Endothelial cell of umbilical vein (primary cell): Measurements from ENCODE around the gene TMPRSS9. TPM values are rescaled to one million over a fixed set of nuclear protein-coding genes. Genes with fewer than 3 reads are reported as not detected.

Source experiments
- BruUV-seq: library from RNA; stranded (reverse); fragments of 400-500 nt; replicated peaks from 2 replicates; lab custom pipeline; 2021; lab: Mats Ljungman, UMichigan
- CTCF ChIA-PET: fragments of 300-600, 350-600 bp; sonication (Branson Sonifier 250); formaldehyde crosslinking; loops from one replicate; lab custom pipeline; 2021; ENCODE audit warnings: antibody characterized with exemption, inconsistent platforms; lab: Charles Lee
- POLR2A ChIA-PET: fragments of 300-600, 350-600 bp; sonication (Branson Sonifier 250); formaldehyde crosslinking; loops from one replicate; lab custom pipeline; 2021; ENCODE audit warnings: antibody characterized with exemption, inconsistent platforms; lab: Charles Lee
- DNase-seq: peaks from one replicate; pipeline ENCODE4 v3.0.0-alpha.2; 2011; ENCODE audit warnings: low read depth, low spot score
- FAIRE-seq: peaks from 2 replicates; lab custom pipeline; 2011; peaks lifted over from hg19 to GRCh38; lab: Jason Lieb, UNC
- H2AFZ ChIP-seq: 2 replicates; pipeline ENCODE4 v1.6.0; 2012; ENCODE audit warnings: low read depth, low read length, control low read depth, inconsistent platforms
- H3K27ac ChIP-seq: 2 replicates; pipeline ENCODE4 v1.5.1; 2011; ENCODE audit warnings: low read depth, mild to moderate bottlenecking, control low read depth, low read length, moderate library complexity; ENCODE audit not compliant: insufficient read depth
- H3K27me3 ChIP-seq, 2 experiments: 2 replicates each; pipeline versions ENCODE4 v1.6.0 to v1.6.1; 2011; ENCODE audit warnings: low read length in 2 of 2, mixed read lengths in 1 of 2; ENCODE audit not compliant: control insufficient read depth in 2 of 2, insufficient read depth in 2 of 2
- H3K36me3 ChIP-seq, 2 experiments: 2 replicates in 1 of 2; 3 replicates in 1 of 2; pipeline ENCODE4 v1.5.1; 2011; ENCODE audit warnings: low read length in 2 of 2, mild to moderate bottlenecking in 1 of 2, moderate library complexity in 1 of 2; ENCODE audit not compliant: control insufficient read depth in 2 of 2, insufficient read depth in 2 of 2; ENCODE audit errors: extremely low read depth in 1 of 2
- H3K4me1 ChIP-seq: 3 replicates; pipeline ENCODE4 v1.5.1; 2011; ENCODE audit warnings: mild to moderate bottlenecking, low read length; ENCODE audit not compliant: control insufficient read depth, insufficient read depth; ENCODE audit errors: extremely low read depth
- H3K4me2 ChIP-seq: 2 replicates; pipeline ENCODE4 v1.6.1; 2011; ENCODE audit warnings: low read length, control low read depth, mixed read lengths; ENCODE audit not compliant: insufficient read depth
- H3K4me3 ChIP-seq, 3 experiments: fragments of 200-600 bp in 1 of 3; sonication (generic), shearing (Covaris generic) in 1 of 3; replicated peaks in 1 of 3; 2 replicates each; pipeline ENCODE4 v1.5.1; 2011 to 2016; ENCODE audit warnings: control low read depth in 3 of 3, low read length in 3 of 3, mild to moderate bottlenecking in 2 of 3, inconsistent platforms in 1 of 3, low read depth in 1 of 3, moderate library complexity in 1 of 3; ENCODE audit not compliant: insufficient read depth in 1 of 3
- H3K79me2 ChIP-seq: 2 replicates; pipeline ENCODE4 v1.6.0; 2012; ENCODE audit warnings: low read length, inconsistent platforms; ENCODE audit not compliant: control insufficient read depth, insufficient read depth
- H3K9ac ChIP-seq: replicated peaks from 2 replicates; pipeline ENCODE3; 2011; ENCODE audit warnings: low read length, control low read depth; ENCODE audit not compliant: insufficient read depth; ENCODE audit errors: extremely low read depth
- H3K9me1 ChIP-seq: replicated peaks from 3 replicates; pipeline ENCODE4 v1.6.0; 2011; ENCODE audit warnings: mild to moderate bottlenecking, low read length; ENCODE audit not compliant: control insufficient read depth, insufficient read depth; ENCODE audit errors: extremely low read depth
- H3K9me3 ChIP-seq: replicated peaks from 2 replicates; pipeline ENCODE4 v1.5.1; 2012; ENCODE audit warnings: low read length, inconsistent platforms; ENCODE audit not compliant: control insufficient read depth, insufficient read depth
- H4K20me1 ChIP-seq: replicated peaks from 2 replicates; pipeline ENCODE3; 2011; ENCODE audit warnings: mild to moderate bottlenecking, low read length; ENCODE audit not compliant: control insufficient read depth, insufficient read depth; ENCODE audit errors: extremely low read depth
- CTCF ChIP-seq, 2 donors: IDR thresholded peaks; 1 replicate in 1 of 2; 2 replicates in 1 of 2; pipeline ENCODE4 v1.5.1; 2011; ENCODE audit warnings: low read length in 2 of 2, mild to moderate bottlenecking in 2 of 2, moderate library complexity in 2 of 2, control low read depth in 1 of 2, inconsistent platforms in 1 of 2, low read depth in 1 of 2; ENCODE audit not compliant: insufficient read depth in 1 of 2; ENCODE audit errors: extremely low read depth in 1 of 2
- FOS ChIP-seq: IDR thresholded peaks from 2 replicates; pipeline ENCODE4 v1.6.1; 2011; ENCODE audit warnings: mild to moderate bottlenecking, low read length, moderate library complexity, borderline replicate concordance; ENCODE audit not compliant: insufficient read depth
- GATA2 ChIP-seq: IDR thresholded peaks from 2 replicates; pipeline ENCODE4 v1.7.0; 2011; ENCODE audit warnings: low read depth, mild to moderate bottlenecking, moderate library complexity, mixed read lengths, low read length; ENCODE audit not compliant: insufficient read length, insufficient read depth
- MAX ChIP-seq: IDR thresholded peaks from 2 replicates; pipeline ENCODE4 v1.6.1; 2011; ENCODE audit not compliant: insufficient read depth, insufficient read length
- MYC ChIP-seq: IDR thresholded peaks from one replicate; pipeline ENCODE4 v1.6.1; 2011; ENCODE audit warnings: mild to moderate bottlenecking, low read depth, low read length
- POLR2A ChIP-seq: IDR thresholded peaks from 2 replicates; pipeline ENCODE4 v1.6.1; 2012; ENCODE audit warnings: low read depth, mild to moderate bottlenecking, control low read depth, low read length
- POLR2AphosphoS5 ChIP-seq: IDR thresholded peaks from 2 replicates; pipeline ENCODE4 v1.6.1; 2012; ENCODE audit warnings: low read depth, mild to moderate bottlenecking, control low read depth, low read length, moderate library complexity; ENCODE audit not compliant: insufficient read depth
- dilution Hi-C: fragments of 300-500 bp; cut with MboI; formaldehyde crosslinking; loops from one replicate; pipeline ENCODE4 v1.15.0; 2019; ENCODE audit warnings: low sequenced_read_pairs; ENCODE audit not compliant: extremely low pct_ligation_motif_present
- intact Hi-C: fragments of 100-400 bp; cut with micrococcal nuclease; formaldehyde crosslinking; loops from one replicate; pipeline ENCODE4 v1.10.0; 2022
- polyA plus RNA-seq, 4 experiments: library from polyadenylated mRNA; depleted of rRNA in 3 of 4; stranded (reverse) in 3 of 4; unstranded in 1 of 4; fragments of >200 nt; gene quantifications; 2 replicates each; pipeline versions ENCODE4 v1.2.1 to v1.2.3, GENCODE V29; 2011 to 2012; ENCODE audit warnings: missing spikeins in 1 of 4
- total RNA-seq: library from RNA; stranded (reverse); gene quantifications from 2 replicates; pipeline ENCODE4 v1.2.3, GENCODE V29; 2021

TMPRSS9 gene
- total and polyA plus RNA-seq, 2 donors (not counting 3 experiments of a cell fraction or from before 2014, with no cell fraction given), result not detected

- no peaks in the 10 kb centered on the region for H3K9me3 ChIP-seq
- H3K27ac ChIP-seq, result no peak overlapping the region
- POLR2A ChIA-PET, result no interaction called here
- no peaks in the 10 kb centered on the region for H3K4me1 ChIP-seq
- peaks cover 59% of the 10 kb centered on the region for H3K79me2 ChIP-seq
- no peak for DNase-seq
- dilution Hi-C loops, result no loop called here
- no TSS peak for BruUV-seq
- intact Hi-C loops, result no loop called here
- CTCF ChIA-PET, result interaction anchor here (0.6 to 0.8 kb wide), 2 partner anchors 170 to 602 kb away, joined by 3 to 4 read pairs; no protein-coding TSS in a partner anchor
- no peak for FAIRE-seq
- H2AFZ ChIP-seq, result no peak overlapping the region
- H3K9ac ChIP-seq, result no peak overlapping the region
- H3K4me2 ChIP-seq, result no peak overlapping the region
- H3K9me1 ChIP-seq, result no peaks in the 10 kb centered on the region
- H4K20me1 ChIP-seq, result no peaks in the 10 kb centered on the region
- H3K36me3 ChIP-seq, result peaks cover 7 to 26% of the 10 kb centered on the region in 2 experiments
- TF ChIP-seq CTCF (IDR thresholded peaks at IDR 0.05; ENCODE audit: extremely low read depth in 1 of 2, insufficient read depth in 1 of 2, low read depth in 1 of 2, low read length in 2 of 2) (no peak), POLR2AphosphoS5 (no peak), MYC (no peak), POLR2A (no peak), FOS (no peak), GATA2 (no peak), MAX (no peak)
- no peaks in the 10 kb centered on the region for H3K27me3 ChIP-seq
- H3K4me3 ChIP-seq, result no peak overlapping the region
These were observed 81.2 kb downstream of the TMPRSS9 start for GRCh38 chr19:2441096-2441752.
